Fibroblast of lung (primary cell): ENCODE results near the gene CNNM3.

Experiments used
- EZH2 ChIP-seq: IDR thresholded peaks from 2 replicates; pipeline ENCODE4 v1.5.1; 2012; ENCODE audit warnings: low read length, control low read depth, mild to moderate bottlenecking; ENCODE audit errors: missing control alignments
- TF ChIP-seq, protein P1 (sequence below), 2 donors: IDR thresholded peaks in 1 of 2; conservative IDR thresholded peaks in 1 of 2; 1 replicate in 1 of 2; 2 replicates in 1 of 2; pipeline ENCODE4 v1.5.1; 2011 to 2012; ENCODE audit warnings: low read length in 2 of 2, control low read depth in 1 of 2, inconsistent platforms in 1 of 2, low read depth in 1 of 2, mild to moderate bottlenecking in 1 of 2

GRCh38 chr2:96882906-96883305, 66.8 kb downstream of the CNNM3 start:
- TF ChIP-seq EZH2: no peak
- TF ChIP-seq, protein P1, sequence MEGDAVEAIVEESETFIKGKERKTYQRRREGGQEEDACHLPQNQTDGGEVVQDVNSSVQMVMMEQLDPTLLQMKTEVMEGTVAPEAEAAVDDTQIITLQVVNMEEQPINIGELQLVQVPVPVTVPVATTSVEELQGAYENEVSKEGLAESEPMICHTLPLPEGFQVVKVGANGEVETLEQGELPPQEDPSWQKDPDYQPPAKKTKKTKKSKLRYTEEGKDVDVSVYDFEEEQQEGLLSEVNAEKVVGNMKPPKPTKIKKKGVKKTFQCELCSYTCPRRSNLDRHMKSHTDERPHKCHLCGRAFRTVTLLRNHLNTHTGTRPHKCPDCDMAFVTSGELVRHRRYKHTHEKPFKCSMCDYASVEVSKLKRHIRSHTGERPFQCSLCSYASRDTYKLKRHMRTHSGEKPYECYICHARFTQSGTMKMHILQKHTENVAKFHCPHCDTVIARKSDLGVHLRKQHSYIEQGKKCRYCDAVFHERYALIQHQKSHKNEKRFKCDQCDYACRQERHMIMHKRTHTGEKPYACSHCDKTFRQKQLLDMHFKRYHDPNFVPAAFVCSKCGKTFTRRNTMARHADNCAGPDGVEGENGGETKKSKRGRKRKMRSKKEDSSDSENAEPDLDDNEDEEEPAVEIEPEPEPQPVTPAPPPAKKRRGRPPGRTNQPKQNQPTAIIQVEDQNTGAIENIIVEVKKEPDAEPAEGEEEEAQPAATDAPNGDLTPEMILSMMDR (conservative IDR thresholded peaks at IDR 0.05 in 1 of 2, IDR thresholded peaks at IDR 0.05 in 1 of 2; ENCODE audit: low read depth in 1 of 2, low read length in 2 of 2): no peak
